LHCN-M2 (cell line): ENCODE measurements around the gene CCNC. TPM values are rescaled to one million over a fixed set of nuclear protein-coding genes. Genes with fewer than 3 reads are reported as not detected.
"Not testable (repeated sequence)": the region's sequence is repeated elsewhere in the genome, so short reads cannot be mapped to it uniquely, and the experiment has no call there.

Experiments
- DNase-seq: peaks from one replicate; pipeline ENCODE4 v3.0.0-alpha.2; 2012; ENCODE audit warnings: low read depth
- total RNA-seq: library from RNA; depleted of rRNA; stranded (reverse); fragments of >200 nt; gene quantifications from 2 replicates; pipeline ENCODE4 v1.2.3, GENCODE V29; 2014

Gene CCNC
- total RNA-seq, 1 experiment from 2014 or later, result 67.9 TPM

GRCh38 chr6:99603421-99604165 lies 35.1 kb upstream of the CCNC start:
- peak; percentile 15 for DNase-seq

- no peak for DNase-seq
These were observed 34.3 kb upstream of the CCNC start for GRCh38 chr6:99602520-99603420.

- not testable (repeated sequence) for DNase-seq
These were observed 26.2 kb upstream of the CCNC start for GRCh38 chr6:99594696-99595095.

GRCh38 chr6:99592900-99593299 lies 24.4 kb upstream of the CCNC start:
- peak; percentile 38 for DNase-seq

GRCh38 chr6:99591673-99592364 lies 23.4 kb upstream of the CCNC start:
- no peak for DNase-seq

GRCh38 chr6:99590728-99591672 lies 22.5 kb upstream of the CCNC start:
- DNase-seq, result no peak

- DNase-seq, result no peak
These were observed 21.5 kb upstream of the CCNC start for GRCh38 chr6:99589907-99590493.

GRCh38 chr6:99589290-99589672 lies 20.8 kb upstream of the CCNC start:
- DNase-seq, result no peak

GRCh38 chr6:99588618-99589289 lies 20.3 kb upstream of the CCNC start:
- DNase-seq, result peak; percentile 51

- no peak for DNase-seq
These were observed 19.3 kb upstream of the CCNC start for GRCh38 chr6:99587792-99588191.

- DNase-seq, result no peak
These were observed 11.3 kb upstream of the CCNC start for GRCh38 chr6:99579781-99580180.

GRCh38 chr6:99575544-99576227 lies 7.2 kb upstream of the CCNC start:
- no peak for DNase-seq

- DNase-seq, result no peak
These were observed 5.6 kb upstream of the CCNC start for GRCh38 chr6:99573980-99574617.

- DNase-seq, result peak; percentile 52
These were observed 5.3 kb downstream of the CCNC start for GRCh38 chr6:99563056-99563723.

- no peak for DNase-seq
These were observed 7.8 kb downstream of the CCNC start for GRCh38 chr6:99560668-99561067.

GRCh38 chr6:99559057-99559456 lies 9.4 kb downstream of the CCNC start:
- DNase-seq, result no peak

GRCh38 chr6:99553888-99554287 lies 14.6 kb downstream of the CCNC start:
- DNase-seq, result no peak

GRCh38 chr6:99550046-99550748 lies 18.3 kb downstream of the CCNC start:
- DNase-seq, result no peak
